K562 (cell line): ENCODE results near the gene ARFIP2. TPM values are rescaled to one million over a fixed set of nuclear protein-coding genes. Genes with fewer than 3 reads are reported as not detected.

Experiments
- ASH1L ChIP-seq: fragments of 450-650 bp; IDR thresholded peaks from 2 replicates; pipeline ENCODE4 v1.6.1; 2018; ENCODE audit warnings: borderline replicate concordance, mild to moderate bottlenecking, low read depth; ENCODE audit not compliant: partially characterized antibody
- BHLHE40 ChIP-seq: IDR thresholded peaks from 2 replicates; pipeline ENCODE4 v1.6.1; 2011; ENCODE audit warnings: low read length, improper control_type of control experiment
- CBFA2T3 ChIP-seq: fragments of 450-650 bp; IDR thresholded peaks from 2 replicates; pipeline ENCODE4 v1.6.1; 2017
- CBX8 ChIP-seq: fragments of 200-600 bp; sonication (generic); IDR thresholded peaks from 2 replicates; pipeline ENCODE4 v1.6.1; 2012; ENCODE audit warnings: borderline replicate concordance, mixed run types, low read depth, mild to moderate bottlenecking, moderate library complexity, mixed read lengths, low read length, control low read depth, inconsistent platforms; ENCODE audit not compliant: poor library complexity, severe bottlenecking; ENCODE audit errors: extremely low read depth
- E2F8 ChIP-seq: fragments of 450-650 bp; IDR thresholded peaks from 2 replicates; pipeline ENCODE4 v1.7.1; 2018; ENCODE audit warnings: mild to moderate bottlenecking, low read depth; ENCODE audit not compliant: partially characterized antibody
- ERF ChIP-seq: fragments of 450-650 bp; formaldehyde crosslinking; IDR thresholded peaks from 2 replicates; pipeline ENCODE4 v1.4.0; 2020; ENCODE audit warnings: mild to moderate bottlenecking, mixed read lengths
- ETV5 ChIP-seq: sonication (generic); formaldehyde crosslinking; IDR thresholded peaks from 2 replicates; pipeline ENCODE4 v1.4.0; 2020; ENCODE audit warnings: low read depth, mild to moderate bottlenecking, missing genetic modification reagents
- GABPB1 ChIP-seq: sonication (generic); formaldehyde crosslinking; IDR thresholded peaks from 2 replicates; pipeline ENCODE4 v1.8.0; 2022; ENCODE audit warnings: mild to moderate bottlenecking, missing genetic modification reagents
- GABPB2 ChIP-seq: fragments of 250-450 bp; sonication (Bioruptor Pico); conservative IDR thresholded peaks from 2 replicates; pipeline ENCODE4 v1.5.1; 2021; ENCODE audit warnings: mild to moderate bottlenecking
- HDAC1 ChIP-seq, 2 experiments: fragments of 450-650 bp; IDR thresholded peaks; 2 replicates each; pipeline ENCODE4 v1.6.1; 2016 to 2017; ENCODE audit warnings: inconsistent platforms in 1 of 2, mild to moderate bottlenecking in 1 of 2, moderate library complexity in 1 of 2
- HIVEP1 ChIP-seq: fragments of 250-450 bp; sonication (Bioruptor Pico); IDR thresholded peaks from 2 replicates; pipeline ENCODE4 v1.4.0; 2020; ENCODE audit warnings: mild to moderate bottlenecking
- HMGXB4 ChIP-seq: sonication (generic); formaldehyde crosslinking; IDR thresholded peaks from 2 replicates; pipeline ENCODE4 v1.8.1; 2023; ENCODE audit warnings: mild to moderate bottlenecking, missing genetic modification reagents
- LARP7 ChIP-seq: fragments of 450-650 bp; IDR thresholded peaks from 2 replicates; pipeline ENCODE4 v1.6.1; 2016
- MCM7 ChIP-seq, 2 experiments: fragments of 450-650 bp; IDR thresholded peaks; 2 replicates each; pipeline ENCODE4 v1.6.1; 2016 to 2018
- PHF21A ChIP-seq: fragments of 450-650 bp; IDR thresholded peaks from 2 replicates; pipeline ENCODE4 v1.6.1; 2017; ENCODE audit warnings: low read depth, borderline replicate concordance
- PML ChIP-seq: IDR thresholded peaks from 2 replicates; pipeline ENCODE4 v1.6.1; 2012; ENCODE audit warnings: low read length, inconsistent platforms
- POU5F1 ChIP-seq: fragments of 150-350 bp; IDR thresholded peaks from 2 replicates; pipeline ENCODE4 v1.6.1; 2014; ENCODE audit warnings: borderline replicate concordance, low read length, low read depth, mild to moderate bottlenecking; ENCODE audit not compliant: partially characterized antibody
- PYGO2 ChIP-seq: fragments of 450-650 bp; IDR thresholded peaks from 2 replicates; pipeline ENCODE4 v1.6.1; 2016; ENCODE audit warnings: mild to moderate bottlenecking, missing genetic modification characterization, moderate library complexity, missing compliant biosample characterization
- RB1 ChIP-seq: fragments of 450-650 bp; IDR thresholded peaks from 2 replicates; pipeline ENCODE4 v1.6.1; 2017; ENCODE audit warnings: low read depth, mild to moderate bottlenecking
- RHOXF2B ChIP-seq: fragments of 250-450 bp; sonication (Bioruptor Pico); conservative IDR thresholded peaks from 2 replicates; pipeline ENCODE4 v1.5.1; 2021
- RUNX1 ChIP-seq: sonication (generic); IDR thresholded peaks from 2 replicates; pipeline ENCODE4 v1.6.1; 2016; ENCODE audit warnings: antibody characterized with exemption, low read depth
- SMARCE1 ChIP-seq: fragments of 450-650 bp; IDR thresholded peaks from 2 replicates; pipeline ENCODE4 v1.7.1; 2016; ENCODE audit warnings: mild to moderate bottlenecking
- SOX6 ChIP-seq: fragments of 450-650 bp; IDR thresholded peaks from 2 replicates; pipeline ENCODE4 v1.6.1; 2014; ENCODE audit warnings: mild to moderate bottlenecking
- SP1 ChIP-seq: sonication (generic); formaldehyde crosslinking; IDR thresholded peaks from 2 replicates; pipeline ENCODE4 v1.8.1; 2022; ENCODE audit warnings: mild to moderate bottlenecking, missing genetic modification reagents
- TAF9B ChIP-seq: fragments of 450-650 bp; IDR thresholded peaks from 2 replicates; pipeline ENCODE4 v1.6.1; 2018; ENCODE audit warnings: mild to moderate bottlenecking; ENCODE audit not compliant: partially characterized antibody
- ZBTB17 ChIP-seq: fragments of 450-650 bp; formaldehyde crosslinking; IDR thresholded peaks from 2 replicates; pipeline ENCODE4 v1.4.0; 2020; ENCODE audit warnings: mild to moderate bottlenecking
- ZNF778 ChIP-seq: fragments of 450-650 bp; formaldehyde crosslinking; IDR thresholded peaks from 2 replicates; pipeline ENCODE4 v1.4.0; 2020; ENCODE audit warnings: mild to moderate bottlenecking, moderate library complexity
- polyA plus RNA-seq, 8 experiments: library from polyadenylated mRNA; depleted of rRNA in 4 of 8; stranded (reverse) in 5 of 8; unstranded in 3 of 8; fragments of >200 nt; fragmentation: Nextera tagmentation in 2 of 8; fragmentation: Illumina TruSeq in 1 of 8; extraction: Ambion mirVana in 2 of 8; extraction: Trizol in 1 of 8; gene quantifications; 2 replicates each; pipeline versions ENCODE4 v1.2.1 to v1.2.3, GENCODE V29; 2011 to 2014; ENCODE audit warnings: inconsistent platforms in 1 of 8, missing spikeins in 1 of 8
- total RNA-seq, 7 experiments: library from RNA; depleted of rRNA in 6 of 7; stranded (reverse); fragments of >200 nt in 6 of 7; fragmentation: Illumina TruSeq in 2 of 7; extraction: Trizol in 2 of 7; gene quantifications; 2 replicates each; pipeline versions ENCODE4 v1.2.1 to v1.2.3, GENCODE V29; 2011 to 2021; ENCODE audit warnings: low replicate concordance in 1 of 7

Gene ARFIP2
- total and polyA plus RNA-seq, 9 of the 15 experiments (the other 6 are each of a cell fraction or from before 2014, with no cell fraction given): 11.8 to 74.1 (median 41.0) TPM

- TF ChIP-seq RB1 (peak; percentile 43; the same call in 1 of the 2 replicates), LARP7 (no peak), ERF (CRISPR knock-in tag) (no peak), CBX8 (no peak), TAF9B (peak; percentile 80), PYGO2 (tag) (no peak), ZBTB17 (CRISPR knock-in tag) (peak; percentile 63; the same call in 1 of the 2 replicates), PHF21A (no peak), E2F8 (peak; percentile 88), ZNF778 (CRISPR knock-in tag) (no peak), SP1 (CRISPR knock-in tag) (peak; percentile 83), ETV5 (CRISPR knock-in tag) (peak; percentile 89), BHLHE40 (peak; percentile 82), SMARCE1 (no peak), MCM7 (IDR thresholded peaks at IDR 0.05) (no peak), HDAC1 (IDR thresholded peaks at IDR 0.05) (peak; percentile 29 to 89; a peak in 2 of 4 replicates), GABPB2 (CRISPR knock-in tag) (no peak), CBFA2T3 (no peak), HMGXB4 (CRISPR knock-in tag) (peak; percentile 51; the same call in 1 of the 2 replicates), SOX6 (no peak; the same call in none of the 2 replicates), ASH1L (no peak), RUNX1 (0 out of 2 replicates have a peak, but pooled peaks have one; percentile 35), GABPB1 (CRISPR knock-in tag) (peak; percentile 99), RHOXF2B (no peak), HIVEP1 (CRISPR knock-in tag) (no peak), PML (peak; percentile 85; the same call in 1 of the 2 replicates), POU5F1 (no peak)
Observed at GRCh38 chr11:6481012-6481923, at the start of gene ARFIP2, which contains the start of gene TIMM10B (continued).
